Adrenal gland (tissue), 12 donors: ENCODE results near the gene MTA3. TPM values are rescaled to one million over a fixed set of nuclear protein-coding genes. Genes with fewer than 3 reads are reported as not detected.

Experiments used
- DNase-seq, 7 donors: peaks; one replicate each; pipeline ENCODE4 v3.0.0-alpha.2; 2019 to 2020
- H3K27ac ChIP-seq, 5 donors: fragments of 200-600 bp; sonication (generic) in 4 of 5; 1 replicate in 3 of 5; 2 replicates in 2 of 5; pipeline versions ENCODE4 v1.5.1 to v1.8.0; 2016 to 2020; ENCODE audit warnings: mild to moderate bottlenecking in 1 of 5
- H3K27me3 ChIP-seq: fragments of 200-600 bp; 2 replicates; pipeline ENCODE4 v1.8.0; 2021
- H3K36me3 ChIP-seq, 2 donors: fragments of 200-600 bp; replicated peaks in 1 of 2; 1 replicate in 1 of 2; 2 replicates in 1 of 2; pipeline versions ENCODE4 v1.5.1 to v1.8.0; 2018 to 2022
- H3K4me1 ChIP-seq, 2 donors: fragments of 200-600 bp; replicated peaks in 1 of 2; 1 replicate in 1 of 2; 2 replicates in 1 of 2; pipeline versions ENCODE4 v1.5.1 to v1.8.0; 2018 to 2021
- H3K4me3 ChIP-seq, 4 donors: fragments of 200-600 bp; sonication (generic) in 3 of 4; one replicate each; pipeline ENCODE4 v1.5.1; 2016 to 2018
- H3K9me3 ChIP-seq, 3 donors: fragments of 200-600 bp; sonication (generic) in 1 of 3; replicated peaks in 1 of 3; 1 replicate in 2 of 3; 2 replicates in 1 of 3; pipeline versions ENCODE4 v1.5.1 to v1.8.0; 2016 to 2021
- POLR2A ChIP-seq, 2 donors: fragments of 450-650 bp; IDR thresholded peaks; one replicate each; pipeline ENCODE4 v1.6.1; 2017; ENCODE audit warnings: antibody characterized with exemption in 2 of 2, mild to moderate bottlenecking in 2 of 2, moderate library complexity in 1 of 2
- WGBS, 4 donors: extraction: QIAGEN DNeasy Blood & Tissue Kit in 2 of 4; methylation state at CpG; one replicate each; pipeline versions ENCODE4 v1.1.5 to v1.1.7; 2013 to 2017; 5-methylcytosine and 5-hydroxymethylcytosine counted together
- intact Hi-C, 2 donors: fragments of 100-400 bp; cut with DNase I; formaldehyde crosslinking; loops; one replicate each; pipeline versions ENCODE4 v1.14.1 to v1.15.0; 2022 to 2023
- polyA plus RNA-seq, 3 donors: library from polyadenylated mRNA; stranded (reverse); fragments of 200-250 nt in 2 of 3; fragments of 350-450 nt in 1 of 3; fragmentation: Illumina TruSeq in 1 of 3; extraction: RNeasy Lipid Tissue Mini Kit (QIAGEN cat#74804) in 1 of 3; gene quantifications; one replicate each; pipeline ENCODE4 v1.2.3, GENCODE V29; 2013 to 2014
- total RNA-seq, 9 donors: library from RNA; depleted of rRNA in 4 of 9; stranded (reverse); fragments of >200 nt in 4 of 9; fragments of 120-200 nt in 1 of 9; fragmentation: NEBNext Ultra II Directional in 1 of 9; extraction: Animal tissue kit (Norgen Biotek cat#: 25700) in 1 of 9; gene quantifications; one replicate each; pipeline versions ENCODE4 v1.1.0 to v1.2.4, GENCODE V29; 2013 to 2023
- TF ChIP-seq, protein P1 (sequence below), 6 experiments: fragments of 450-650 bp in 4 of 6; fragments of 200-600 bp in 2 of 6; sonication (generic) in 1 of 6; IDR thresholded peaks; 1 replicate in 5 of 6; 2 replicates in 1 of 6; pipeline versions ENCODE4 v1.5.1 to v1.8.0; 2016 to 2021; ENCODE audit warnings: antibody characterized with exemption in 6 of 6, mild to moderate bottlenecking in 2 of 6, moderate library complexity in 1 of 6
- donor health status: healthy with polysubstance abuse.
- donor health status: Bipolar disorder and iron deficiency.
- donor health status: DM: yes; HTN: yes; CAD: no.
- donor health status: DM: no; HTN: no; CAD: no.
- donor health status: DM: no; HTN: no; CAD: no.
- donor health status: DM: yes; HTN: yes; CAD: no.

Gene MTA3
- total and polyA plus RNA-seq, 12 donors = 51.5 to 168 (median 91.2) TPM

DNA sequence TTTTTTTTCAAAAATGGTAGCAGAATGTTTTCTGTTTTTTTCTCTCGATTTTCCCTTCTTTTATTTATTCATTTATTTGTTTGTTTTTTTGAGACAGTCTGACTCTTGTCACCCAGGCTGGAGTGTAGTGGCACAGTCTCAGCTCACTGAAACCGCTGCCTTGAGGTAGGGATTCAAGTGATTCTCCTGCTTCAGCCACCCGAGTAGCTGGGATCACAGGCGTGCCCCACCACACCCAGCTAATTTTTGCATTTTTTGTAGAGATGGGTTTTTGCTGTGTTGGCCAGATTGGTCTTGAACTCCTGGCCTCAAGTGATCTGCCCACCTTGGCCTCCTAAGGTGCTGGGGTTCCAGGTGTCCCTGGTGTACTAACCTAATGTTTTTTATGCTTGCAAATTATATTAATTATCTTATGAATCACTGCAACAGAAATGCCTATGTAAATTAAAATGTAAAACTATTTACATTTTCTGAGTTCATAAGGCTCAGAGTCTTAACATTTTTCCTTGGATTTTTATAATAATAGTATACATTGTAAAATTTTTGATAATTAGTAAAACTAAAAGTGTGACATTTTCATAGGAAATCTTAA, 19.2 kb downstream of the MTA3 start:
- TF ChIP-seq POLR2A (IDR thresholded peaks at IDR 0.05) = no peak
- TF ChIP-seq, protein P1, sequence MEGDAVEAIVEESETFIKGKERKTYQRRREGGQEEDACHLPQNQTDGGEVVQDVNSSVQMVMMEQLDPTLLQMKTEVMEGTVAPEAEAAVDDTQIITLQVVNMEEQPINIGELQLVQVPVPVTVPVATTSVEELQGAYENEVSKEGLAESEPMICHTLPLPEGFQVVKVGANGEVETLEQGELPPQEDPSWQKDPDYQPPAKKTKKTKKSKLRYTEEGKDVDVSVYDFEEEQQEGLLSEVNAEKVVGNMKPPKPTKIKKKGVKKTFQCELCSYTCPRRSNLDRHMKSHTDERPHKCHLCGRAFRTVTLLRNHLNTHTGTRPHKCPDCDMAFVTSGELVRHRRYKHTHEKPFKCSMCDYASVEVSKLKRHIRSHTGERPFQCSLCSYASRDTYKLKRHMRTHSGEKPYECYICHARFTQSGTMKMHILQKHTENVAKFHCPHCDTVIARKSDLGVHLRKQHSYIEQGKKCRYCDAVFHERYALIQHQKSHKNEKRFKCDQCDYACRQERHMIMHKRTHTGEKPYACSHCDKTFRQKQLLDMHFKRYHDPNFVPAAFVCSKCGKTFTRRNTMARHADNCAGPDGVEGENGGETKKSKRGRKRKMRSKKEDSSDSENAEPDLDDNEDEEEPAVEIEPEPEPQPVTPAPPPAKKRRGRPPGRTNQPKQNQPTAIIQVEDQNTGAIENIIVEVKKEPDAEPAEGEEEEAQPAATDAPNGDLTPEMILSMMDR (IDR thresholded peaks at IDR 0.05) = no peak
- Histone ChIP-seq H3K36me3 (peaks cover 0 to 13% of the 10 kb centered on the region in 2 donors), H3K9me3 (no peaks in the 10 kb centered on the region), H3K4me1 (peaks cover 6 to 16% of the 10 kb centered on the region in 2 donors), H3K4me3 (no peak overlapping the region), H3K27me3 (no peaks in the 10 kb centered on the region), H3K27ac (no peak overlapping the region)
- peak in 1 of 7 donors; percentile 30 for DNase-seq
- WGBS, 4 donors = 94 to 98% (median 96%) methylated on average over 4 of the region's 4 CpGs
- intact Hi-C loops = no loop called here

DNA sequence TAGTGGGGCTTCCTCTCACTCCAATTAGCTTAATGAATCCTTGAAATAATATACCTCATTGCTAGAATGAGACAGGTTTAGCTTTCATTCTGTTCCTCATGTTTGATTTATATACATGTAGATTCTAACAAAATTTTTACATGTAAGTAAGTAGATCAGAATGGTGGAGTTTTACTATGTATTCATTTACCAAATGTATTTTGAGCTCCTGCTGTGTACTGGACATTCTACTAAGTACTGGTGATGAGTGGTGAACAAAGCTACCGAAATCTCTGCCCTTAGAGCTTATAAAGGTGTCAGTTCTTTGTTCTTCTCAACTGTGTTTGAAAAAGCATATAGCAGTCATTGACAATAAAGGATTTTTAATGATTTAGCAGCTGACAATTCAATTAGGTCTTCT, 19.7 kb downstream of the MTA3 start:
- no peak for DNase-seq
- Histone ChIP-seq H3K27ac (no peak overlapping the region), H3K27me3 (no peaks in the 10 kb centered on the region), H3K36me3 (peaks cover 0 to 8% of the 10 kb centered on the region in 2 donors), H3K9me3 (no peaks in the 10 kb centered on the region), H3K4me1 (peaks cover 6 to 16% of the 10 kb centered on the region in 2 donors), H3K4me3 (no peak overlapping the region)
- TF ChIP-seq, protein P1 (IDR thresholded peaks at IDR 0.05) = no peak
- TF ChIP-seq POLR2A (IDR thresholded peaks at IDR 0.05) = no peak
- WGBS, 4 donors = 95 to 100% (median 100%) methylated on average over 1 of the region's 1 CpG
- intact Hi-C loops = no loop called here

DNA sequence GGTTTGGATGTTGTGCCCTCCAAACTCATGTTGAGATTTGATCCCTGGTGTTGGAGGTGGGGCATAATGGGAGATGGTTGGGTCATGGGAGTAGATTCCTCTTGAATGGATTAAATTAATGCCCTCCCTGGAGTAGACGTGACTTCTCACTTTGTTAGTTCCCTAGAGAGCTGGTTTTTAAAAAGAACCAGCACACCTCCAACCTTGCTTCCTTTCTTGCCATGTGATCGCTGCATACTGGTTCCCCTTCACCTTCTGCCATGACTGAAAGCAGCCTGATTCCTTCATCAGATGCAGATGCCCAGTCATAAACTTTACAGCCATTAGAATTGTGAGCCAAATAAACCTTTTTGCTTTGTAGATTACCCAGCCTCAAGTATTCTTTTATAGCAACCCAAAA, 21.7 kb downstream of the MTA3 start:
- no peaks in the 10 kb centered on the region for H3K9me3 ChIP-seq
- no peak for DNase-seq
- H3K4me3 ChIP-seq = no peak overlapping the region
- peak overlapping the region in 1 of 5 donors; percentile 4 for H3K27ac ChIP-seq
- 84 to 89% (median 88%) methylated on average over 2 of the region's 2 CpGs for whole genome bisulfite sequencing, 4 donors
- H3K4me1 ChIP-seq = peaks cover 6 to 16% of the 10 kb centered on the region in 2 donors
- no peak for TF ChIP-seq POLR2A (IDR thresholded peaks at IDR 0.05)
- TF ChIP-seq, protein P1 (IDR thresholded peaks at IDR 0.05) = no peak
- no peaks in the 10 kb centered on the region for H3K27me3 ChIP-seq
- no peaks in the 10 kb centered on the region for H3K36me3 ChIP-seq
- intact Hi-C loops = no loop called here

DNA sequence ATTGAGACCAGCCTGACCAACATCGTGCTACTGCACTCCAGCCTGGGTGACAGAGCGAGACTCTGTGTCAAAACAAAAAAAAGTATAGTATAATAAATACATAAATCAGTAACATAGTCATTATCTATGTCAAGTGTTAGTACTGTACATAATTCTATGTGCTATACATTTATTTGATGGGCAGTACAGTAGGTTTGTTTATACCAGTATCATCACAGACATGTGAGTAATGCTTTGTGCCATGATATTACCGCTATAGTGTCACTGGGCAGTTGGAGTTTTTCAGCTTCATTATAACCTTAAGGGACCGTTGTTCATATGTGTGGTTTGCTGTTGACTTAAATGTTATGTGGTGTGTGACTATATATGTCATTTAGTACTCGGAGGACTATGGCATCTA, 24.9 kb downstream of the MTA3 start:
- no peak overlapping the region for H3K4me3 ChIP-seq
- intact Hi-C loops = no loop called here
- H3K4me1 ChIP-seq = peaks cover 8 to 27% of the 10 kb centered on the region in 2 donors
- no peak overlapping the region for H3K27ac ChIP-seq
- no peak for DNase-seq
- no peaks in the 10 kb centered on the region for H3K27me3 ChIP-seq
- H3K9me3 ChIP-seq = no peaks in the 10 kb centered on the region
- 94 to 97% (median 95%) methylated on average over 5 of the region's 5 CpGs for WGBS, 4 donors
- H3K36me3 ChIP-seq = no peaks in the 10 kb centered on the region
- TF ChIP-seq, protein P1 (IDR thresholded peaks at IDR 0.05) = no peak
- TF ChIP-seq POLR2A (IDR thresholded peaks at IDR 0.05) = no peak
